Islet of Langerhans (tissue), 1 donor: ENCODE results near the gene SPINT1.

Source experiments
- FAIRE-seq: peaks from one replicate; lab custom pipeline; 2011; peaks lifted over from hg19 to GRCh38; lab: Jason Lieb, UNC

SPINT1 gene

DNA sequence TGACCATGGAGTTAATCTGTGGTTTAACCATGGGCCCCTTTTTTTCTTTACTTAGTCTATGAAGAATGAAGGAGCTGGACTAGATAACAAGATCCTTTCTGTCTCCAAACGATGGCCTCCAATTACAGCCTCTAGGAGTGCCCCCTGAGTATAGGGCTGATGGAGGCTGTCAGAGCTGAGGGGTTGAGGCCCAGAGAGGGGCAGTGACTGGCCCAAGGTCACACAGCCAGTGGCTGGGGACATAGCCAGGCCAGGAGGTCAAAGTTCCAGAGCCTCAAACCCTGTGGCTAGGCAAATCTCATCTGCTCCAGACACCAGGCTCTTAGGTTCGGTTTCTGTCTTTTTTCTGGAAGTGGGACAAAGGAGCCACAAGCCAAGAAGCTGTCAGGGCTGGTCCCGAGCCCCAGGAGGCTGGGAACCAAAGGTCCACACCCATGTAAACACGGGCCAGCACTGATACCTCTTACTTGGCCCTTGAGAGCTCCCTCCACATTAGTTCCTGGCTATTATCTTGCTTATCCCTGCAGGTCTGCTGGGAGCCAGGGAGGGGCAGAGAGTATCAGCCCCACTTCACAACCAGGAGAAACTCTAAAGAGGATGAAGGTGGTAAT lies 19.9 kb downstream of the SPINT1 start:
- no peak for FAIRE-seq

DNA sequence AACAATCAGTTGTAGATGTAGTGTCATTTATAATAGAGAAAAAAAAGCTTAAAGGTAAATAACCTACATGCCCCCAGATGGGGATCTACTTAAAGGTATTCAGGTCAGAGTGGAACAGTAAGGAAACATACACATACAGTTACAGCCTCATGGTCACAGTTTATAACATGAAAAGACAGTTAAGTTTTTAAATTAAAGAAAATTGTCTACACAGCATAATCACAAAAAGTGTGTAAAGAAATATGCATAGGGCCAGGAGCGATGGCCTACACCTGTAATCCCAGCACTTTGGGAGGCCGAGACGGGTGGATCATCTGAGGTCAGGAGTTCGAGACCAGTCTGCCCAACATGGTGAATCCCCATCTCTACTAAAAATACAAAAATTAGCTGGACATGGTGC lies 23.4 kb downstream of the SPINT1 start:
- no peak for FAIRE-seq

DNA sequence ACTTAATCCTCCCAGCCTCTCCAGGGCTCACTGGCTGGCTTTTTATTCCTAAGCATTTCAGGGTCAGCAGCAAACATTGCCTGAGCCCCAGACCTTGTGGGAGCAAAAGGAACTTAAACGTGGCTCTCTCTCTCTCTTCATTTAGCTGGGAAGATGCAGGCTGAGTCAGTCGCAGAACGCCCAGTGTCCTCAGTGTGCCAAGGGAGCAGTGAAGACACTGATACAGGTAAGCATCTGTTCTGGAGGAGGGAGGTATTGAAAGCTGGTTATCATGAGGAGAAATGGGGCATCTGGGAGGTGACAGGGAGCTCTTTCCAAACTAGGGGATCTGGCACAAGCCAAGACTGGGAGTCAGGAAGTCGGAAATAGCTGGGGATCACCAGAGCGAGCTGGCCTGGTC lies 25.8 kb downstream of the SPINT1 start:
- FAIRE-seq, result no peak

DNA sequence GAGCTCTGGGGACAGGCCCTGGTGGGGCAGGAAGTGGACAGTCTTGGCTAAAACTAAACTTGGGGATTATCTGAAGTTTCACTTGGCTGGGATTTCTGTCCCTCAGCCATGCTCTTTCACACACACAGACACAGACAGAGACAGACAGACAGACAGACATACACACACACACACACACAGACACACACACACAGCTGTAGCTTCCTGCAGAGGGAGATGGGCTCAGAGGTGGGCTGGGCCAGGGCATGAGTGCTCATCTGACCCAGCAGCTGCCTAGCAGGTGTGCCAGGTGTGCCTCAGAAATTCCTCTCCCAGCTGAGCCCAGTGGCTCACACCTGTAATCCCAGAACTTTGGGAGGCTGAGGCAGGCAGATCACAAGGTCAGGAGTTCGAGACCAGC lies 26.9 kb downstream of the SPINT1 start:
- FAIRE-seq, result no peak

DNA sequence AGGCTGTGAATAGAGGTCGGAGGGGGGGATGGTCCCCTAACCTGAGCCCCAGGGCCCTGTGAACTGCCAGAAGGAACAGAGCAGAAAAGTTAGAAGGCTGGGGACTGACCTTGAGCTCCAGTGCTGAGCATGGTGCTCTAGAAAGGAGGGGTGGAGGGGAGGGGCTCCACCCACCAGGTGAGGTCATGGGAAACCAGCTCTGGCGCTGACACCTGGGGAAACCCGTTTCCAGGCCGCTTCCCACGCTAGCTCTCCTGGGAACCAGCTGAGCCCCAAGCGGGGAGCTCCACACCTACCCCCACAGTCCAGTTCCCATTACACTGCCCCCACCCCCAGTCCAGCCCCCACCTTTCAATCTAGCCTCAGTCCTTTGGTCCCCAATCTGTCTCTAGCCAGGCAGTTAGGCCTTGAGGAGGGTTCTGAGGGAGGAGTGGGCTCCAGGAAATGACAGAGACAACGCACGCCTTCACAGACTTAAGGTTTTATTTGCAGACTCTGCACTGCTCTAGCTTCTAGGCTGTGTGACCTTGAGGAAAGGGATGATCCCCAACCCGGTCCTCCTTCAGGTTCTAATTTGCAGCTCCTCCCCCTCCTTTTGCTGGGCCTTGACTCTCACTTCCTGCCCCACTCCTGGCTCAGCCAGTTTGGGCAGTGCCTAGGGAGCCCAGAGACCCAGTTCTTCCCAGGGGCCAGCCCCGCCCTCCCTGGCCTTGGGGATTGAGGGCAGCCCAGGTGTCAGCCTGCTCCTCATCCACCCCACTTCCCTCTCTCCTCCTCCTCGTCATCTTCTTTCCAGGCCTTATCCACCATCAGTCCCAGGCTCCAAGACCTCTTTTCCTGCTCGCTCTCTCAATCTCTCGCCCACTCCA lies 28.1 kb downstream of the SPINT1 start:
- FAIRE-seq, result no peak

DNA sequence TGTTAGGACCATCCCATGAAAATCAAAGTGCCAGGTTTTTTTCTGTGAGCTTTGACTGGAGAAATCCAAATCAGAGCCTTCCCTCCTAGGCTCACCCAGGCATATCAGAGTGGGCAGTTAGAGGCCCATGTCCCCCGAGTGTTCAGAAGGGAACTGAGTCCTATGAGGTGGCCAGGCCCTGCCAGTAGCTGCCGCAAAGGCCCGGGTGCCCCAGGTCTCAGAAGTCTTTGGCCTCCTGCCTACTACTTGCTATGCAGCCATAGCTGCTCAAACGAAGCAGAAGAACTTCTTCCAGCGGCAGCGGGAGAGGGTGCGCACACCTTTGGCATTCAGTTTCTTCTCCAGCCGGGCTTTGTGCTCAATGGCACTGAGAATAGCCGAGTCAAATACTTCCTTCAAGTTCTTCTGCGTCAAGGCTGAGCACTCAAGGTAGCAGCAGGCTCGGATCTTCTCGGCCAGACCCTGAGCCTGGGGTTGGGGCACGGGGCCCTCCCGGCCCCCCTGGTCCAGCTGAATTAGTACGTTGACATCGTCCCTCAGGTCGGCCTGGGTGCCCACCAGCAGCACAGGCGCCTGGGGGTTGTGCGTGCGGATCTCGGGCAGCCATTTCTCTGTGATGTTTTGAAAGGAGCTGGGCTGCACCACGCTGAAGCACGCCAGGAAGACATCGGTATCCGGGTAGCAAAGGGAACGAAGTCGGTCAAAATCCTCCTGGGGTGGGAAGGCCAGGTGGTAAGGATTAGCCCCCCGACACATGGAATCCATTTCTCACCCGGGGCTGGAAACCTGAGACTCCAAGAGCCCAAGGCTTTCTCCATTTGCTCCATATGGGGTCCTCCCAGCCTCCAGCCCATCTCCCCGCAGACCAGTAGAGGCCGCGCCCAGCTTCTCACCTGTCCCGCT lies 29.2 kb downstream of the SPINT1 start:
- no peak for FAIRE-seq

DNA sequence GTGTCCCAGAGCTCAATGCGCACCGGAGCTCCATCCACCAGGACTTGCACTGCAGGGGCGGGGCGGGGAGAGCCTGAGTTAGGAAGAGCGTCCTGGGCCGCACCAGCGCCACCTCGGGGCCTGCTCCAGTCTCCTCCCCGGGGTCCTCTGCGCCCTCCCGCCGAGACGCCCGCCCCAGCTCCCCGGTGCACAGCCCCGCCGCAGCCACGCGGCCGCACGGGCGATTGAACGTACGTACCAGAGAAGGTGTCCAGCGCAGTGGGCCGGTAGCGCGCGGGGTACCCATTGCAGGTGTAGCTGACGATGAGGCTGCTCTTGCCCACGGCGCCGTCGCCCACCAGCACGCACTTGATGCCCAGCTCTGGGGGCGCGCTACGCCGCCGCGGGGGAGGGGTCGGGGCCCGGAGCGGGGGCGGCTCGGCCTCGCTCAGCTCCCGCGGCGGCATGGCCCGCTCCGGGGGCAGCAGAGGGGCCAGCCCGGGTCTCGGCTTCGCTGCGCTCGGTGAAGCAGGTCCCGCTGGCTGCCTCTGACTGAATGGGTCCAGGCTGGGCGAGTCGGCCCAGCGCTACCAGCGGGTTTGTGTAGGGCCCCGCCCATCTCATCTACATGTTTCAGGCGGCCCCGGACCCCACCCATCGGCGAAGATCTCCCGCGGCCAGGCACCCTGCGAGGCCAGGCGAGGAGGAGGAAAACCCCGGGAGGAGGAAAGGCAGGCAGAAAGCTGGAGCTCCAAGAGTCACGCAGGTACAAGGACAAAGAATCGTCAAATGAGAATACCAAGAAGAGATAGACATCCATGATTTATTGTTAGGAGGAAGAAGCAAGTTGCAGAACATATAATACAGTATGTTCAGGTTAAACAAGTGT lies 30.1 kb downstream of the SPINT1 start, which contains the start of gene RHOV:
TSS of gene RHOV (minus strand) at position 541 of the 868 bp plus-strand sequence. CDS start at position 446, 95 bp downstream.
- no peak for FAIRE-seq

DNA sequence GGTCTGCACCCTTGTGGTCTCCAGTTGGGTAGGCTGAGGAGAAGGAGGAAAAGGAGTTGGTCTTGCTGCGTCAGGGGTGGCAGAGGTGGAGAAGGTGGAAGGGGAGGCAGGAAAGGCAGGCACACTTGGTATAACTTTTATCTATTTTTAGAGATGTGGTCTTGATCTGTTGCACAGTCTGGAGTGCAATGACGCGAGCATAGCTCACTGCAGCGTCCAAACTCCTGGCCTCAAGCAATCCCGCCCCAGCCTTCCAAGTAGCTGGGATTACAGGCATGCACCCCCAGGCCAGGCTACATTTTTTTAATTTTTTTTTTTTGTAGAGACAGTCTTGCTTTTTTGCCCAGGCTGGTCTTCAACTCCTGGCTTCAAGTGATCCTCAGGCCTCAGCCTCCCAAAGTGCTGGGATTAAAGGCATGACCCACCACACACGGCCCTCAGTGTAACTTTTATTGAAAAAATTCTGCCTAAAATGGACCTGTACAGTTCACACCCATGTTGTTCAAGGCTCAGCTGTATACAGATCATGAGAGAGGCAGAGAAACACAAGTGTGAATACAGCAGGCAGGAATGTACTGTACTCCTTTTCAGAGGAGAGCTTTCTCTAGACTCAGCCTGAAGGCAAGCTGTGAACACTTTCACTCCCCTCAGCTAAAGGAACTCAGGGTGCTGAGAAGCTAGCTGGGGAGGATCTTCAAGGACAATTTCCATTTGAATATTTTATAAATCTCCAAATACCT lies 32.3 kb downstream of the SPINT1 start:
- FAIRE-seq, result no peak

DNA sequence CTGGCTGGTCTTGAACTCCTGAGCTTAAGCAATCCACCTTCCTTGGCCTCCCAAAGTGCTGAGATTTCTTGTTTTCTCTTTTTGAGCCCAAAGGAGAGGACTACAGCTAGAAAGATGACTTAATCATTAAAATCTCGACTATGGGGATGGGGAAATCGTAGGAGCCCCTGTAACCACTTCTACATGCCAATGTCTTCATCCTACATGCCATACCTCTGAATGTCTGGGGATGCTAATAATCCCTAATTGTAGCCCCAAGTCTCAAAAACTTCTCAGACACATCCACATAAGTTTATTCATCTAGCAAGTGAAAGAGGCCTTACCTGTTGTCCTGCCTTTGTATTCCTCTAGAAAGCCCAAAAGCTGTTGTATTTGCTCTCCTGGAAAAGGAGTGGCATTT lies 33.8 kb downstream of the SPINT1 start:
- FAIRE-seq, result no peak

DNA sequence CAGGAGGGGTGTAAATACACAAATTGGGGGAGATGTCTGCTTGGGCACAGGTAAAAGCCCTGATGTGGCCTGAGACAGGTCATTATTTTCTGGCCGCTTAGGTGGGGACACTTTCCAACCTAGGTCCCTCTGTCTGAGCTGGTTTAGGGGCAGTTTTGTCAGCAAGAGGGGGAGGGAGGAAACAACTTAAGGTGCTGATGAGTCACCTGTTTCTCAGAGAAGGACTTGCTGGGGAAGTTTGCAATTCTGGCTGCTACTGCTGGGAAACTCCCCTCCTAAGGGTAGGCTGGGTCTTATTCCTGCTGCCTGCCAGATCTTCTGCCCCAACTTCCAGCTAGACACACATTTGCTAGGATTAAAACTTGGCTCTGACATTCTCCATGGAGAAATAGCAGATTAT lies 34.9 kb downstream of the SPINT1 start:
- no peak for FAIRE-seq

DNA sequence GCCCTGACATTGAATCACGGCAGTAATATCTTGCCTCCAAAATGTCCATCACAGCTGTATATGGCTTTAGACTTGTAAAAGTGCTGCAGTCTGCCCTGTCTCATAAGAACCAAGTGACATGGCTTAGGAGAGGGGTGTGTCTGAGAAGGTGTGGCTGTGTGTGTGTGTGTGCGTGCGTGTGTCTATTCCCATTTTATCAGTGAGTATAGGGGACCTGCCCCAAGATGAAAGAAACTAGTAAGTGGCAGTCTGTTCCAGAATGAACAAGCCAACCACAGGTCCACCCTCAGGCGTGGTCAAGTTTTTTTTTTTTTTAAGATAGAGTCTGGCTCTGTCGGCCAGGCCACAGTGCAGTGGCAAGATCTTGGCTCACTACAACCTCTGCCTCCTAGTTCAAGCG lies 35.8 kb downstream of the SPINT1 start:
- FAIRE-seq, result no peak

DNA sequence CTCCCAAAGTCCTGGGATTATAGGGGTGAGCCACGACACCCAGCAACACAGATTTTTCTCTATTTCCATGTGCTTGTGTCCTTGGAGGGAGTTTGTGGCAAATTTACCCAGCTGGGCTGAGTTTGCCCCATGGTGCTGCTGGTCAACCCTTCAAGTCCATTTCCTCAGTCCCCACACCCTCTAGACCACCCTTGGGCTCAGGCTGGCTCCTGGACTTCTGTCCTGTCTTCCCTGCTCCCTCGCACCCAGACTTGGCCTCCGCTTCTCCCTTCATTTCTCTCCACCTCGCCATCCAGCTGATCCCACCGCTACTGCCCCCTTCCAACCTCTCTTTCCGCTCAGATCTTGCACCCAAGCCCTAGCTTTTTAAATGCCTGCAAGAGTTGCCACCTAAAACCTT lies 37.5 kb downstream of the SPINT1 start:
- FAIRE-seq, result no peak

DNA sequence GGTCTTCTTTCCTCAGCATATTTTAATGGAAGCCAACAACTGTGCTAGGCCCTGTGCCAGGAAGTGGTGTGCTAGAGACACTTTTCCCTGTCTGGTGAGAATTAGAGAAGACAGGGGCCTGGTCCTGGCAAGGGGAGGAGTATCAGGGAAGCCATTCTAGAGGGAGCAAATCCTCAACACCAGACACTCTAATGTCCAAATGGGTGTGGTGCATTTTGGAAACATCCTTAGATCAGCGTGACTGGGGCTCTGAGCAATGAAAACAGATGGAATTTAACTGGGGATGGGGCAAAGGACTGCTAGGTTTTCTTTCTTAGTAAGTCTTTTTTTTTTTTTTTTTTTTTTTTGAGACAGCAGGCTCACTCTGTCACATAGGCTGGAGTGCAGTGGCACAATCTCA lies 42.7 kb downstream of the SPINT1 start:
- FAIRE-seq, result no peak

DNA sequence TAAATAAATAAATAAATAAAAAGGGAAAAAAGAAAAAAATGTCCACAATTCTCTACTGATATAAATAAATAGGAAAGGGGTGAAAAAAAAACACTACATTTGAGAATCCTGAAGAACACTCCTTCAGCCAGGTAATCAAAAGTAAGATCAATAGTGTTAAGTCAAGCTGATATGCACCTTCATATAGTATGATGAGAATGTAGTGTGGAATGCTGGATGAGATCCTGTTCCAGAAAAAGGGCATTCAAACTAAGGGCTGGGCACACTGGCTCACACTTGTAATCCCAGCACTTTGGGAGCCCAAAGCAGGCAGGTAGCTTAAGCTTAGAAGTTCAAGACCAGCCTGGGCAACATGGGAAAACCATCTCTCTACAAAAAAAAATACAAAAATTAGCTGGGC lies 45.3 kb downstream of the SPINT1 start:
- FAIRE-seq, result no peak

DNA sequence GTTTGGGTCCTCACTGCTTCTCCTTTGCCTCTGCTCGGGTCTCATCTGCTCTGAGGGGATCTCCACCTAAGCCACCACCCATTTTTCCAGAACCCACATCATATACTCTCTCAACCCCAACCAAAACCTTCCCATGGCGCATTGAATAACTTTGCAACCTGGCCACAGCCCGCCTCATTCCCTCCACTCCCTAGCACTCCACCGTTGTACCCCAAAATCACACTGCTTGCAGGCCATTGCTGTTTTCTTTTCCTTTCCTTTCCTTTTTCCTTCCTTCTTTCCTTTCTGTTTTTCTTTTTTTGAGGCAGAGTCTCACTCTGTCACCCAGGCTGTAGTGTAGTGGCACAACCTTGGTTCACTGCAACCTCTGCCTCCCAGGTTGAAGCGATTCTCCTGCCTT lies 47.3 kb downstream of the SPINT1 start:
- no peak for FAIRE-seq

DNA sequence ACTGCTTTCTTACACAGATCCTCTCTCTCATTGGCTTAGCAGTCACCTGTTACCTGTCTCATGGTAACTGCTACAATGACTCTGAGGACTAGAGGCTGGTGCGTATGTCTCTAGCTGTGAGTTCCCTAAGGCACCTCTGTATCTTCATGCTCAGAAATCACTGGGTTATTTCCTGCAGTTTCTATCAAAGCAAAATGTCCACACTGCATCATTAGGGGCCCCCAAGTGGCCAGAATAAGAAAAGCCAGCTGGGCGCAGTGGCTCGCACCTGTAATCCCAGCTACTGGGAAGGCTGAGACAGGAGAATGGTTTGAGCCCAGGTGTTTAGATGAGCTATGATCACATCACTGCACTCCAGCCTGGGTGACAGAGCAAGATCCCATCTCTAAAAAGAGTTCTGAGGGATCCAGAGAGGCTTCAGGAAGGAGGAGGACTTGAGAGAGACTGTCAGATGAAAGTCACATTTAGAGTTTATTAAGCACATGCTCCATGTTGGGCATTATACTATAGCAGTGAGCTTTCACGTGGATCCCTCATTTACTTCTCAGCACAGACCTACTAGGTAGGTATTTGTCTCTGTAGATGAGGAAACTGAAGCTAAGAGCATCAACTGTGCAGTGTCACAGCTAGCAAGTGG lies 48.1 kb downstream of the SPINT1 start:
- FAIRE-seq, result no peak

DNA sequence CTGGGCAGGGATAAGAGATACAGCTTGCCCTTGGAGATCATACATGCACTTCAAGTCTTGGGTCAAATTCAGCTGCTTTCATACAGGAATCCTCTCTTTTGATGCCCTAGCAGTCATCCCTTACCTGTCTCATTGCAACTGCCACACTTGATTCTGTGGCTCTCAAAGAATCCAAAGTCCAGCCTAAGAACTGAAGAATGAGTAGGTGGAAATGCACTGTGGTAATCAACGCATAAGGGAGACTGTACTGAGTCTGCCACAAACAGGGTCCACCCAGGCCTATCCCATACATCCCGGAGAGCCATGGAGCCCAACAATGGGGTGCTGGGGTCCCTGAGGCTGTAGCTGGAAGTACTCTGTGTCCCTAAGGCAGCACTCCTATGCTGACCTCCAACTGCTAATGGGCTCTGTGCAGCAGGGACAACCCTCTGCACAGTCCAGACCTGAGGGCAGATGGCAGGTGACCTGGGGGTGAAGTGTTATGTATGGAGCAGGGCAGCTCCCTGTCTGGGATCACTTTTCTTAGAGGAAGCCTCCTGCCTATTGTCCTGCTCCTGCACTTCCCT lies 48.7 kb downstream of the SPINT1 start:
- no peak for FAIRE-seq

DNA sequence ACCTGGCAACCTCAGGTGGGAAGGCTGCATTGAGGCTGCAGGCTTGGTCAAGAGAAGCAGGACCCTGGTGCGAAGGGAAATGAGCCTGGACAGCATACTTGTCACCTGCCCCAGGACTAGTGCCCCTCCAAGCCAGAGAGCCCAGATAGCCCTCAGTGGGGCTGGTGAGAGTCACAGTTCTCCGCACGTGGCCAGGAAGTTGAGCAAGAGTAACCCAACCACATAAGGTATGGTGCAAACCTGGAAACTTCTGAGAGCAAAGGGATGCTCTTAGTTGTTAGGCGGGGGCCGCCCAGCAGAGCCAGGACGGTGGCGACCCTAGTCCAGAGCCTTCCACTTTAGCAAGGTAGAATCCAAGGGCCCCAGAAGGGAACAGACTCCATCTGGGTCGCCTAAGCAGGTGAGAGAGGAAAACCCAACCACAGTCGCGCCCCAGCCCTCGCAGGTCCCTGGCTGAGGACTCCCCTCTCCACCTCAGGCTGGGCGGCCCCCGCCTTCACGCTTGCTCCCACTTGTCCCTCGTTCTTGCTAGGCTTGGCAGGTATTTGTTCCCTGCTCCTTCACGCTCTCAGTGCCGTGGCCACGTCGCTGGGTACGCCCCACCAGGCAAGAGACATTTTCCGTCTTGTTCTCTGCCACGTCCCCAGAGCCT lies 49.3 kb downstream of the SPINT1 start:
- FAIRE-seq, result no peak

DNA sequence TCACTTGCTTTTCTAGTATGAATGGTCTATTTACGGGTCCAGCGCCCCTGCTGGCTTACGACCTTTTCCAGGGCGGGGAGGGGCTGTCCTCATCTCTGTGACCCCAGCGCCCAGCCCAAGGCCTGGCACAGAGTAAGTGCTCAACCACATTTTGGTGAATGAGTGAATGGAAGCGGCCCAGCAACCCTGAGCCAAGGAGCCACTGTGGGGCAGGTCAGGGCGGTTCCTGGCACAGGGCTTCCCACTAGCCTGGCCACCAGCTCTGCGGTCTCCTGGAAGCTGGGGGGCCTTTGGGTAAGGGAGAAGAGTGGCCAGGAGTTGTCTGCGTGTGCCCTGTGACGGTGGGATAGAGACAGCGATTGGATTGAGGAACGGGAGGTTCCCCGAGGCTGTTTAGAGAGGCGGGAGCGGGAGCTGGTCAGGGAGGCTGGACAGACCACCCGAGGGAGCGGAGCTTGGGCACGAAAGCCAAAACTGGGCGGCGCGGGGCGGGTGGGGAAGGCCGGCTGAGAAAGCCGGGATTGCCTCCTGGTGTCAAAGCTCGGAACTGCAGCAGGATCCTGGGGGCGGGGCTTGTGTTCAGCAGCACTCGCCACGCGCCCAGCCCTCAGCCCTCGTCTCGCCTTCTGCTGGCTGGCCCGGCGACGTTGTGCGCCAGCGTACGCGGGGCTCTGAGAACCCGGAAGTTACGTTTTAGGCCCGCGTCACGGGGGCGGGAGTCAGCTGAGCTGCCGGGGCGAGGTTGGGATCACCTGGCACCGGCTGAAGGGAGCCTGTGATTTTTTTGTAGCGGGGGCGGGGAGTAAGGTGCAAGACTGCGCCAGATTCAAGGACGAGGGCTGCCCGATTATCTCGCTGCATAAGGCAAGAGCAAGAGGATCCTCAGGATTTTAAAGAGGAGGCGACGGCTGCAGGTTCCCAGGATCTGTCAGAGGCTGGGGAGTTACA lies 50.2 kb downstream of the SPINT1 start, which contains the start of gene VPS18:
TSS of gene VPS18 (plus strand) at position 718 of the 948 bp plus-strand sequence. CDS start 319 bp downstream, outside the sequence.
- FAIRE-seq, result no peak
